Measurements from ENCODE around the gene CA14.

- TF ChIP-seq CTCF (conservative IDR thresholded peaks at IDR 0.05; ENCODE audit: low read depth, low read length), result no peak
- TF ChIP-seq EZH2phosphoT487 (IDR thresholded peaks at IDR 0.05; ENCODE audit: borderline replicate concordance, low read length), result no peak
Observed at GRCh38 chr1:150243003-150243402, 14.6 kb upstream of the CA14 start.
